ENCODE measurements around the gene NRARP.

The NRARP gene

GRCh38 chr9:137294681-137295237 is 7.3 kb downstream of the NRARP start:
- no peak for TF ChIP-seq CTCF (IDR thresholded peaks at IDR 0.05; ENCODE audit: insufficient read depth, low read depth, low read length, missing control alignments)
- peak; percentile 35 for DNase-seq (ENCODE audit: low read depth)
- no peak overlapping the region for H3K4me3 ChIP-seq (ENCODE audit: low read depth, low read length)

GRCh38 chr9:137294091-137294680 is 7.9 kb downstream of the NRARP start:
- peak; percentile 60 for DNase-seq (ENCODE audit: low read depth)
- TF ChIP-seq CTCF (IDR thresholded peaks at IDR 0.05; ENCODE audit: insufficient read depth, low read depth, low read length, missing control alignments): no peak
- no peak overlapping the region for H3K4me3 ChIP-seq (ENCODE audit: low read depth, low read length)

- H3K4me3 ChIP-seq (ENCODE audit: low read depth, low read length): no peak overlapping the region
- TF ChIP-seq CTCF (IDR thresholded peaks at IDR 0.05; ENCODE audit: insufficient read depth, low read depth, low read length, missing control alignments): no peak
- DNase-seq (ENCODE audit: low read depth): no peak
Observed at GRCh38 chr9:137293482-137294090, 8.5 kb downstream of the NRARP start.

GRCh38 chr9:137293094-137293481 is 9.0 kb downstream of the NRARP start:
- DNase-seq (ENCODE audit: low read depth): no peak
- TF ChIP-seq CTCF (IDR thresholded peaks at IDR 0.05; ENCODE audit: insufficient read depth, low read depth, low read length, missing control alignments): no peak
- no peak overlapping the region for H3K4me3 ChIP-seq (ENCODE audit: low read depth, low read length)

GRCh38 chr9:137286975-137287383 is 15.1 kb downstream of the NRARP start:
- DNase-seq (ENCODE audit: low read depth): peak; percentile 67
- no peak overlapping the region for H3K4me3 ChIP-seq (ENCODE audit: low read depth, low read length)
- TF ChIP-seq CTCF (IDR thresholded peaks at IDR 0.05; ENCODE audit: insufficient read depth, low read depth, low read length, missing control alignments): peak; percentile 55

- no peak overlapping the region for H3K4me3 ChIP-seq (ENCODE audit: low read depth, low read length)
- DNase-seq (ENCODE audit: low read depth): no peak
- TF ChIP-seq CTCF (IDR thresholded peaks at IDR 0.05; ENCODE audit: insufficient read depth, low read depth, low read length, missing control alignments): no peak
Observed at GRCh38 chr9:137281345-137282116, 20.5 kb downstream of the NRARP start.

All from GM12865 (cell line).